Heart left ventricle (tissue), 16 donors: Measurements from ENCODE around the gene PAF1. TPM values are rescaled to one million over a fixed set of nuclear protein-coding genes. Genes with fewer than 3 reads are reported as not detected.

Experiments used
- ATAC-seq, 4 donors: fragments of 200-7000 bp; cut with Tn5 transposase; one replicate each; pipeline ENCODE4 v1.9.1; 2020 to 2022; ENCODE audit warnings: moderate library complexity in 4 of 4, mild to moderate bottlenecking in 3 of 4, moderate number of reproducible peaks in 1 of 4
- DNase-seq, 5 donors: peaks; one replicate each; pipeline ENCODE4 v3.0.0-alpha.2; 2020
- H3K27ac ChIP-seq, 12 donors: fragments of 200-600 bp; sonication (generic) in 4 of 12; one replicate each; pipeline versions ENCODE4 v1.5.0 to v1.8.0; 2016 to 2022; ENCODE audit warnings: mild to moderate bottlenecking in 2 of 12
- H3K27me3 ChIP-seq, 9 donors: fragments of 200-600 bp; sonication (generic) in 2 of 9; one replicate each; pipeline versions ENCODE4 v1.5.1 to v1.8.0; 2016 to 2022; ENCODE audit warnings: mild to moderate bottlenecking in 3 of 9
- H3K36me3 ChIP-seq, 9 donors: fragments of 200-600 bp; sonication (generic) in 2 of 9; one replicate each; pipeline versions ENCODE4 v1.5.0 to v1.8.0; 2018 to 2022; ENCODE audit warnings: mild to moderate bottlenecking in 2 of 9
- H3K4me1 ChIP-seq, 12 donors: fragments of 200-600 bp; sonication (generic) in 4 of 12; one replicate each; pipeline versions ENCODE4 v1.5.0 to v1.8.0; 2016 to 2022; ENCODE audit warnings: mild to moderate bottlenecking in 3 of 12
- H3K4me3 ChIP-seq, 12 donors: fragments of 200-600 bp; sonication (generic) in 4 of 12; one replicate each; pipeline versions ENCODE4 v1.5.0 to v1.8.0; 2017 to 2022; ENCODE audit warnings: mild to moderate bottlenecking in 9 of 12, moderate library complexity in 4 of 12
- H3K9me3 ChIP-seq, 12 donors: fragments of 200-600 bp; sonication (generic) in 4 of 12; one replicate each; pipeline versions ENCODE4 v1.5.0 to v1.8.0; 2016 to 2022; ENCODE audit warnings: mild to moderate bottlenecking in 1 of 12
- CTCF ChIP-seq, 12 donors: fragments of 200-600 bp; sonication (generic) in 4 of 12; IDR thresholded peaks; one replicate each; pipeline versions ENCODE4 v1.5.0 to v1.8.0; 2018 to 2022; ENCODE audit warnings: antibody characterized with exemption in 12 of 12, mild to moderate bottlenecking in 5 of 12
- POLR2A ChIP-seq, 2 donors: fragments of 450-650 bp; IDR thresholded peaks; one replicate each; pipeline ENCODE4 v1.6.1; 2017; ENCODE audit warnings: antibody characterized with exemption in 2 of 2, mild to moderate bottlenecking in 2 of 2, moderate library complexity in 2 of 2
- WGBS, 4 donors: extraction: QIAGEN DNeasy Blood & Tissue Kit in 2 of 4; methylation state at CpG; one replicate each; pipeline versions ENCODE4 v1.1.5 to v1.1.7; 2013 to 2018; 5-methylcytosine and 5-hydroxymethylcytosine counted together
- intact Hi-C, 10 donors: fragments of 100-400 bp; cut with DNase I; formaldehyde crosslinking; loops; one replicate each; pipeline versions ENCODE4 v1.11.1 to v1.14.2; 2022
- polyA plus RNA-seq, 2 donors: library from polyadenylated mRNA; stranded (reverse); fragments of 200-250 nt; gene quantifications; one replicate each; pipeline ENCODE4 v1.2.3, GENCODE V29; 2013
- total RNA-seq, 9 donors: library from RNA; depleted of rRNA in 2 of 9; stranded (reverse); fragments of >200 nt in 2 of 9; fragmentation: NEBNext Ultra II Directional in 3 of 9; extraction: Animal tissue kit (Norgen Biotek cat#: 25700) in 3 of 9; gene quantifications; one replicate each; pipeline versions ENCODE4 v1.1.0 to v1.2.4, GENCODE V29; 2016 to 2023
- donor health status: ischemic (EF 13 %, LVEDD 7.1; RV severe dilation, severe dysfunction).
- donor health status: healthy with polysubstance abuse.
- donor health status: DM: no; HTN: yes; CAD: no.
- donor health status: DM: no; HTN: no; CAD: no.
- donor health status: ischemic (EF 25% LVEDD 6.9; RV normal size, moderate dysfunction).
- donor health status: ischemic (EF 25% LVEDD 5.7; RV mildly dilated, moderate dysfunction).
- donor health status: healthy.
- donor health status: DM: yes; HTN: yes; CAD: no.
- donor health status: ischemic (EF 35%, LVEDD 5.7; RV mildly dilated, moderate dysfunction).
- donor health status: nonischemic (EF 11% LVEDD 7.7; RV severe dilation, severe dysfunction).
- donor health status: DM: yes; HTN: yes; CAD: no.
- donor health status: PGD.
- donor health status: ischemic (EF 29% LVEDD 5.4; RV normal size, mild dysfunction).
- donor health status: nonischemic (EF 23%, LVEDD 6.1; RV moderate dilation, normal function).

The PAF1 gene
- total and polyA plus RNA-seq, 11 donors, result 32.5 to 75.7 (median 40.7) TPM

- DNase-seq (no peak), ATAC-seq (peak in 3 of 4 donors; percentile 30 to 61 (median 59))
- H3K27me3 ChIP-seq, result no peaks in the 10 kb centered on the region
- intact Hi-C loops, result no loop called here
- peak overlapping the region in 10 of 12 donors; percentile 17 to 63 (median 32) for H3K27ac ChIP-seq
- peaks cover 0 to 91% (median 69%) of the 10 kb centered on the region in 9 donors for H3K36me3 ChIP-seq
- H3K4me3 ChIP-seq, result no peak overlapping the region
- WGBS, 4 donors, result 57 to 68% (median 61%) methylated on average over 6 of the region's 6 CpGs
- H3K4me1 ChIP-seq, result peaks cover 0 to 25% (median 9%) of the 10 kb centered on the region in 12 donors
- no peaks in the 10 kb centered on the region for H3K9me3 ChIP-seq
- TF ChIP-seq CTCF (IDR thresholded peaks at IDR 0.05) (no peak), POLR2A (IDR thresholded peaks at IDR 0.05) (no peak)
These were observed 27.9 kb downstream of the PAF1 start for GRCh38 chr19:39362682-39363657.

GRCh38 chr19:39360599-39360998, 30.3 kb downstream of the PAF1 start:
- TF ChIP-seq CTCF (IDR thresholded peaks at IDR 0.05) (no peak), POLR2A (IDR thresholded peaks at IDR 0.05) (no peak)
- intact Hi-C loops, result no loop called here
- Histone ChIP-seq H3K27ac (no peak overlapping the region), H3K27me3 (no peaks in the 10 kb centered on the region), H3K36me3 (peaks cover 3 to 96% (median 79%) of the 10 kb centered on the region in 9 donors), H3K4me1 (peaks cover 0 to 25% (median 9%) of the 10 kb centered on the region in 12 donors), H3K4me3 (no peak overlapping the region), H3K9me3 (no peaks in the 10 kb centered on the region)
- WGBS, 4 donors, result 79 to 100% (median 97%) methylated on average over 1 of the region's 1 CpG
- ATAC-seq (no peak), DNase-seq (no peak)

GRCh38 chr19:39359026-39359425, 31.9 kb downstream of the PAF1 start:
- no peaks in the 10 kb centered on the region for H3K27me3 ChIP-seq
- no peaks in the 10 kb centered on the region for H3K9me3 ChIP-seq
- H3K36me3 ChIP-seq, result peaks cover 3 to 99% (median 92%) of the 10 kb centered on the region in 9 donors
- DNase-seq, result no peak
- 93 to 98% (median 94%) methylated on average over 3 of the region's 3 CpGs for WGBS, 4 donors
- H3K27ac ChIP-seq, result no peak overlapping the region
- intact Hi-C loops, result no loop called here
- TF ChIP-seq CTCF (IDR thresholded peaks at IDR 0.05), result no peak
- TF ChIP-seq POLR2A (IDR thresholded peaks at IDR 0.05), result no peak
- peaks cover 0 to 19% (median 9%) of the 10 kb centered on the region in 12 donors for H3K4me1 ChIP-seq
- no peak overlapping the region for H3K4me3 ChIP-seq
- no peak for ATAC-seq

- ATAC-seq (no peak), DNase-seq (no peak)
- Histone ChIP-seq H3K9me3 (no peaks in the 10 kb centered on the region), H3K27ac (no peak overlapping the region), H3K27me3 (no peaks in the 10 kb centered on the region), H3K4me3 (no peak overlapping the region), H3K4me1 (peaks cover 0 to 13% (median 1%) of the 10 kb centered on the region in 12 donors), H3K36me3 (peaks cover 3 to 97% (median 92%) of the 10 kb centered on the region in 9 donors)
- TF ChIP-seq CTCF (IDR thresholded peaks at IDR 0.05) (no peak), POLR2A (IDR thresholded peaks at IDR 0.05) (no peak)
- intact Hi-C loops, result no loop called here
- WGBS, 4 donors, result 83 to 87% (median 86%) methylated on average over 16 to 18 of the region's 18 CpGs
These were observed 34.3 kb downstream of the PAF1 start for GRCh38 chr19:39356647-39357046.
